Body of pancreas (tissue), 4 donors: Measurements from ENCODE around the gene MGAT4A.

Source experiments
- POLR2A ChIP-seq, 3 donors: fragments of 450-650 bp; IDR thresholded peaks; one replicate each; pipeline ENCODE4 v1.6.1; 2016; ENCODE audit warnings: antibody characterized with exemption in 3 of 3, mild to moderate bottlenecking in 2 of 3
- TF ChIP-seq, protein P1 (sequence below), 7 experiments: fragments of 450-650 bp in 4 of 7; fragments of 200-600 bp in 3 of 7; sonication (generic) in 3 of 7; IDR thresholded peaks; one replicate each; pipeline ENCODE4 v1.5.1; 2016 to 2019; ENCODE audit warnings: antibody characterized with exemption in 7 of 7

GRCh38 chr2:98614024-98614739 is 116.8 kb downstream of the MGAT4A start:
- TF ChIP-seq, protein P1, sequence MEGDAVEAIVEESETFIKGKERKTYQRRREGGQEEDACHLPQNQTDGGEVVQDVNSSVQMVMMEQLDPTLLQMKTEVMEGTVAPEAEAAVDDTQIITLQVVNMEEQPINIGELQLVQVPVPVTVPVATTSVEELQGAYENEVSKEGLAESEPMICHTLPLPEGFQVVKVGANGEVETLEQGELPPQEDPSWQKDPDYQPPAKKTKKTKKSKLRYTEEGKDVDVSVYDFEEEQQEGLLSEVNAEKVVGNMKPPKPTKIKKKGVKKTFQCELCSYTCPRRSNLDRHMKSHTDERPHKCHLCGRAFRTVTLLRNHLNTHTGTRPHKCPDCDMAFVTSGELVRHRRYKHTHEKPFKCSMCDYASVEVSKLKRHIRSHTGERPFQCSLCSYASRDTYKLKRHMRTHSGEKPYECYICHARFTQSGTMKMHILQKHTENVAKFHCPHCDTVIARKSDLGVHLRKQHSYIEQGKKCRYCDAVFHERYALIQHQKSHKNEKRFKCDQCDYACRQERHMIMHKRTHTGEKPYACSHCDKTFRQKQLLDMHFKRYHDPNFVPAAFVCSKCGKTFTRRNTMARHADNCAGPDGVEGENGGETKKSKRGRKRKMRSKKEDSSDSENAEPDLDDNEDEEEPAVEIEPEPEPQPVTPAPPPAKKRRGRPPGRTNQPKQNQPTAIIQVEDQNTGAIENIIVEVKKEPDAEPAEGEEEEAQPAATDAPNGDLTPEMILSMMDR (IDR thresholded peaks at IDR 0.05) = no peak
- TF ChIP-seq POLR2A (IDR thresholded peaks at IDR 0.05) = no peak
